B cell (primary cell): ENCODE data around the gene PLD1. TPM values are rescaled to one million over a fixed set of nuclear protein-coding genes. Genes with fewer than 3 reads are reported as not detected.
"Not testable (repeated sequence)": the region's sequence is repeated elsewhere in the genome, so short reads cannot be mapped to it uniquely, and the experiment has no call there.

Experiments
- ATAC-seq: fragments of 200-7000 bp; cut with Tn5 transposase; one replicate; pipeline ENCODE4 v1.10.0; 2021; ENCODE audit warnings: low read depth, mild to moderate bottlenecking, moderate number of reproducible peaks, moderate library complexity
- CTCF ChIA-PET: fragments of 350-600 bp; sonication (Branson Sonifier 250); formaldehyde crosslinking; loops from one replicate; lab custom pipeline; 2021; ENCODE audit warnings: antibody characterized with exemption, inconsistent platforms; lab: Charles Lee
- POLR2A ChIA-PET: fragments of 350-600 bp; sonication (Branson Sonifier 250); formaldehyde crosslinking; loops from one replicate; lab custom pipeline; 2021; ENCODE audit warnings: antibody characterized with exemption; lab: Charles Lee
- DNase-seq: peaks from one replicate; pipeline ENCODE4 v3.0.0; 2013
- H2AFZ ChIP-seq: 2 replicates; pipeline ENCODE4 v1.6.1; 2012; ENCODE audit warnings: mild to moderate bottlenecking, low read depth, low read length; ENCODE audit not compliant: insufficient read depth, poor library complexity, severe bottlenecking
- H3K27ac ChIP-seq, 2 donors: 1 replicate in 1 of 2; 2 replicates in 1 of 2; pipeline ENCODE4 v1.5.1; 2012 to 2013; ENCODE audit warnings: low read length in 2 of 2, mild to moderate bottlenecking in 2 of 2, moderate library complexity in 1 of 2
- H3K27me3 ChIP-seq, 4 experiments: fragments of 200-600 bp in 1 of 4; sonication (generic) in 1 of 4; replicated peaks in 1 of 4; 1 replicate in 2 of 4; 2 replicates in 2 of 4; pipeline versions ENCODE4 v1.6.1 to v1.7.0; 2013 to 2016; ENCODE audit warnings: low read length in 3 of 4, mild to moderate bottlenecking in 2 of 4, mixed read lengths in 1 of 4, moderate library complexity in 1 of 4; ENCODE audit not compliant: insufficient read depth in 4 of 4, control insufficient read depth in 3 of 4; ENCODE audit errors: control extremely low read depth in 1 of 4
- H3K36me3 ChIP-seq, 2 experiments: replicated peaks in 1 of 2; 1 replicate in 1 of 2; 2 replicates in 1 of 2; pipeline versions ENCODE4 v1.6.1 to v1.7.1; 2013; ENCODE audit warnings: low read length in 1 of 2; ENCODE audit not compliant: insufficient read depth in 2 of 2, control insufficient read depth in 1 of 2; ENCODE audit errors: control extremely low read depth in 1 of 2, extremely low read depth in 1 of 2
- H3K4me1 ChIP-seq, 2 donors: fragments of 200-600 bp in 1 of 2; sonication (generic) in 1 of 2; 1 replicate in 1 of 2; 2 replicates in 1 of 2; pipeline versions ENCODE4 v1.5.1 to v1.6.1; 2013 to 2017; ENCODE audit warnings: low read length in 2 of 2; ENCODE audit not compliant: control insufficient read depth in 2 of 2, insufficient read depth in 2 of 2
- H3K4me2 ChIP-seq: replicated peaks from 2 replicates; pipeline ENCODE3; 2012; ENCODE audit warnings: mild to moderate bottlenecking, low read depth, low read length; ENCODE audit not compliant: poor library complexity, severe bottlenecking
- H3K4me3 ChIP-seq, 5 experiments: fragments of 200-600 bp in 1 of 5; sonication (generic) in 1 of 5; 1 replicate in 3 of 5; 2 replicates in 2 of 5; pipeline versions ENCODE4 v1.5.1 to v1.7.0; 2011 to 2016; ENCODE audit warnings: low read length in 4 of 5, mild to moderate bottlenecking in 4 of 5, low read depth in 2 of 5, control low read depth in 1 of 5, moderate library complexity in 1 of 5; ENCODE audit not compliant: insufficient read depth in 1 of 5; ENCODE audit errors: control extremely low read depth in 1 of 5, extremely low read depth in 1 of 5
- H3K79me2 ChIP-seq: fragments of 200-600 bp; sonication (generic); one replicate; pipeline ENCODE4 v1.6.0; 2016; ENCODE audit warnings: low read length; ENCODE audit not compliant: control insufficient read depth, insufficient read depth
- H3K9ac ChIP-seq: fragments of 200-600 bp; sonication (generic); 2 replicates; pipeline ENCODE4 v1.6.1; 2017; ENCODE audit warnings: mild to moderate bottlenecking, low read length, moderate library complexity
- H3K9me3 ChIP-seq, 3 donors: one replicate each; pipeline versions ENCODE4 v1.6.1 to v1.7.1; 2013; ENCODE audit warnings: low read length in 2 of 3; ENCODE audit not compliant: control insufficient read depth in 2 of 3, insufficient read depth in 1 of 3; ENCODE audit errors: control extremely low read depth in 1 of 3
- H4K20me1 ChIP-seq: 2 replicates; pipeline ENCODE4 v1.6.0; 2012; ENCODE audit warnings: mild to moderate bottlenecking, low read length; ENCODE audit not compliant: insufficient read depth, control insufficient read depth, poor library complexity, severe bottlenecking
- H3K27ac Mint-ChIP-seq: one replicate; pipeline ENCODE4 v1.8.0; 2021; ENCODE audit warnings: mixed read lengths
- H3K27me3 Mint-ChIP-seq: one replicate; pipeline ENCODE4 v1.8.0; 2021; ENCODE audit warnings: mixed read lengths
- H3K4me1 Mint-ChIP-seq: one replicate; pipeline ENCODE4 v1.8.0; 2021; ENCODE audit warnings: mixed read lengths
- H3K4me3 Mint-ChIP-seq: one replicate; pipeline ENCODE4 v1.8.0; 2021; ENCODE audit warnings: mixed read lengths
- H3K9me3 Mint-ChIP-seq: one replicate; pipeline ENCODE4 v1.8.0; 2022; ENCODE audit warnings: mixed read lengths; ENCODE audit not compliant: insufficient read depth
- EZH2 ChIP-seq: IDR thresholded peaks from 2 replicates; pipeline ENCODE4 v1.6.1; 2012; ENCODE audit warnings: borderline replicate concordance, low read depth, mild to moderate bottlenecking, moderate library complexity, low read length; ENCODE audit not compliant: insufficient read depth, poor library complexity, severe bottlenecking
- WGBS: methylation state at CpG from one replicate; pipeline ENCODE4 v1.1.5; 2013; ENCODE audit warnings: missing lambda C conversion rate; ENCODE audit not compliant: insufficient coverage; 5-methylcytosine and 5-hydroxymethylcytosine counted together
- intact Hi-C: fragments of 100-400 bp; cut with micrococcal nuclease; formaldehyde crosslinking; loops from one replicate; pipeline ENCODE4 v1.10.0; 2022
- polyA plus RNA-seq: library from polyadenylated mRNA; depleted of rRNA; stranded (reverse); fragments of >200 nt; gene quantifications from 2 replicates; pipeline ENCODE4 v1.2.3, GENCODE V29; 2012
- total RNA-seq, 2 donors: library from RNA; stranded (reverse); fragments of 120-200 nt in 1 of 2; gene quantifications; 1 replicate in 1 of 2; 2 replicates in 1 of 2; pipeline versions ENCODE4 v1.2.3 to v1.2.4, GENCODE V29; 2013 to 2022
- TF ChIP-seq, protein P1 (sequence below): fragments of 200-600 bp; IDR thresholded peaks from one replicate; pipeline ENCODE4 v1.8.0; 2022; ENCODE audit warnings: antibody characterized with exemption, mild to moderate bottlenecking

The PLD1 gene
- total and polyA plus RNA-seq, 2 donors (not counting 1 experiment from before 2014, with no cell fraction given), result 0.24 to 0.52 TPM

GRCh38 chr3:171694888-171695287 lies 115.4 kb downstream of the PLD1 start:
- no CpG with 5 or more reads among the region's 1 CpG for WGBS

DNA sequence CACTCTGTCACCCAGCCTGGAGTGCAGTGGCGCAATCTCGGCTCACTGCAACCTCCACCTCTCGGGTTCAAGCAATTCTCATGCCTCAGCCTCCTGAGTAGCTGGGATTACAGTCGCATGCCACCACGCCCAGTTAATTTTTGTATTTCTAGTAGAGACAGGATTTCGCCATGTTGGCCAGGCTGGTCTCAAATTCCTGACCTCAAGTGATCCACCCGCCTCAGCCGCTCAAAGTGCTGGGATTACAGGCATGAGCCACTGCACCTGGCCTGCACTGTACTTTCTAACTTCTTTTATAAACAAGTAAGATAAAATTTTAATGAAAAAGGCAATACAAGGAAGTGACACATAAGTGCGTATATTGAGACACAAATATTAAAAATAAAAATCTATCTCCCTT lies 117.7 kb downstream of the PLD1 start:
- WGBS, result 94% methylated on average over 3 of the region's 9 CpGs
- intact Hi-C loops, H3K27ac ChIP-seq, ATAC-seq, H3K4me1 ChIP-seq, H4K20me1 ChIP-seq, H3K27me3 Mint-ChIP-seq, H3K4me3 Mint-ChIP-seq, H3K4me2 ChIP-seq, H3K9me3 Mint-ChIP-seq, H3K36me3 ChIP-seq, POLR2A ChIA-PET, H2AFZ ChIP-seq, DNase-seq, H3K4me1 Mint-ChIP-seq, H3K9ac ChIP-seq, CTCF ChIA-PET, H3K4me3 ChIP-seq, H3K27ac Mint-ChIP-seq, H3K27me3 ChIP-seq, H3K79me2 ChIP-seq, H3K9me3 ChIP-seq: not testable (repeated sequence)

More at GRCh38 chr3:171694888-171695287, 115.4 kb downstream of the PLD1 start:
- TF ChIP-seq, protein P1, sequence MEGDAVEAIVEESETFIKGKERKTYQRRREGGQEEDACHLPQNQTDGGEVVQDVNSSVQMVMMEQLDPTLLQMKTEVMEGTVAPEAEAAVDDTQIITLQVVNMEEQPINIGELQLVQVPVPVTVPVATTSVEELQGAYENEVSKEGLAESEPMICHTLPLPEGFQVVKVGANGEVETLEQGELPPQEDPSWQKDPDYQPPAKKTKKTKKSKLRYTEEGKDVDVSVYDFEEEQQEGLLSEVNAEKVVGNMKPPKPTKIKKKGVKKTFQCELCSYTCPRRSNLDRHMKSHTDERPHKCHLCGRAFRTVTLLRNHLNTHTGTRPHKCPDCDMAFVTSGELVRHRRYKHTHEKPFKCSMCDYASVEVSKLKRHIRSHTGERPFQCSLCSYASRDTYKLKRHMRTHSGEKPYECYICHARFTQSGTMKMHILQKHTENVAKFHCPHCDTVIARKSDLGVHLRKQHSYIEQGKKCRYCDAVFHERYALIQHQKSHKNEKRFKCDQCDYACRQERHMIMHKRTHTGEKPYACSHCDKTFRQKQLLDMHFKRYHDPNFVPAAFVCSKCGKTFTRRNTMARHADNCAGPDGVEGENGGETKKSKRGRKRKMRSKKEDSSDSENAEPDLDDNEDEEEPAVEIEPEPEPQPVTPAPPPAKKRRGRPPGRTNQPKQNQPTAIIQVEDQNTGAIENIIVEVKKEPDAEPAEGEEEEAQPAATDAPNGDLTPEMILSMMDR, result no peak
- no peak for TF ChIP-seq EZH2
- ATAC-seq (no peak), DNase-seq (no peak)
- Mint-ChIP-seq H3K9me3 (no peaks in the 10 kb centered on the region), H3K4me1 (peaks cover 4% of the 10 kb centered on the region), H3K4me3 (no peak overlapping the region), H3K27me3 (peaks cover 6% of the 10 kb centered on the region), H3K27ac (no peak overlapping the region)
- H4K20me1 ChIP-seq, result no peaks in the 10 kb centered on the region
- no peak overlapping the region for H2AFZ ChIP-seq
- H3K4me1 ChIP-seq, result peaks cover 0 to 8% of the 10 kb centered on the region in 2 donors
- no peaks in the 10 kb centered on the region for H3K27me3 ChIP-seq
- H3K79me2 ChIP-seq, result no peaks in the 10 kb centered on the region
- intact Hi-C loops, result no loop called here
- no peak overlapping the region for H3K27ac ChIP-seq
- no peak overlapping the region for H3K9ac ChIP-seq
- no peaks in the 10 kb centered on the region for H3K36me3 ChIP-seq
- H3K9me3 ChIP-seq, result no peaks in the 10 kb centered on the region
- no peak overlapping the region for H3K4me3 ChIP-seq
- no peak overlapping the region for H3K4me2 ChIP-seq
- ChIA-PET POLR2A (no interaction called here), CTCF (no interaction called here)
